ENCODE data around the gene CASS4. TPM values are rescaled to one million over a fixed set of nuclear protein-coding genes. Genes with fewer than 3 reads are reported as not detected.

The CASS4 gene
- polyA plus RNA-seq, 3 donors from 2014 or later, result 3.2 to 5.5 (median 3.5) TPM

DNA sequence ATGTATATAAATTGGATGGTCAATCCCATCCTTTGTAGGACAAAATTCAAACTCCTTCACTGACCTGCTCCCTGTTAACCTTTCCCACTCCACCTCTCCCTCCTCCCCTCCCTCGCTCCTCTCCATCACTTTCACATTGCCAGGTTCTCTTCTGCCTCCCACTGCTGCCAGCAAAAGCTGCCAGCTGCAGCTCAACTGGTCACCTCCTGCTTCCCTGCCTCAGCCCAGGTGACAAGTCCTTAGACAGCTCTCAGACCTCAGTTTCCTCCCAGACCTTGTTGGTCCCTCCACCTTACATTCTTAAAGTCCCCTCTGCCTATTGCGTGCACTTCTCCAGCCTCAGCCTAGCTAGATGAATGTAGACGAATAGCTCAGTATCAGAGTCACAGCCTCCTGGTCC is 33.1 kb downstream of the CASS4 start:
- Mint-ChIP-seq H3K36me3 (peaks cover 5 to 23% (median 15%) of the 10 kb centered on the region in 3 donors), H3K27me3 (ENCODE audit: low read depth in 3 of 3) (peaks cover 0 to 8% (median 2%) of the 10 kb centered on the region in 3 donors), H3K4me1 (peaks cover 25 to 29% of the 10 kb centered on the region in 2 donors), H3K27ac (peak overlapping the region in 3 of 6 donors; percentile 13 to 71 (median 53)), H3K4me3 (no peak overlapping the region), H3K9me3 (no peaks in the 10 kb centered on the region)
- no peak for DNase-seq

DNA sequence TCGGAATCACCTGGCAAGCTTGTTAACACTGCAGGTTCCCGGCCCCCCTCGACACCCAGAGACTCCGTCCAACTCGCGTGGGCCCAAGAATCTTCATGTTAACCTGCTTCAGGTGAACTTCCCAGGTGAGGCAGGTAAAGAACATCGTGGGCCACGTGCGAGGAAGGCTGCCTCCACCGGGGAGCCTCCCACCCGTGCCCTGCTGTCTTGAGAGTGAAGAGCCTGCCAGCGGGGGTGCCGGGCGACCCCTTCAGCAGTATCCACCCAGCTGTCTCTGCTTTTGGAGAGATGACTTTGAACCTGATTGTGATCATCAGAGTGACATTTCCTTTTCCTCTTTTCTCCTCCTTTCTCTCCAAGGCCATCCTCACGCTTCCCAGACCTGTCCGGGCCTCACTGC is 33.5 kb downstream of the CASS4 start:
- peak overlapping the region in 1 of 6 donors; percentile 40 for H3K27ac Mint-ChIP-seq
- peaks cover 0 to 7% (median 2%) of the 10 kb centered on the region in 3 donors for H3K27me3 Mint-ChIP-seq (ENCODE audit: low read depth in 3 of 3)
- no peak overlapping the region for H3K4me3 Mint-ChIP-seq
- no peaks in the 10 kb centered on the region for H3K9me3 Mint-ChIP-seq
- peaks cover 5 to 23% (median 15%) of the 10 kb centered on the region in 3 donors for H3K36me3 Mint-ChIP-seq
- peaks cover 21 to 25% of the 10 kb centered on the region in 2 donors for H3K4me1 Mint-ChIP-seq
- DNase-seq, result no peak

DNA sequence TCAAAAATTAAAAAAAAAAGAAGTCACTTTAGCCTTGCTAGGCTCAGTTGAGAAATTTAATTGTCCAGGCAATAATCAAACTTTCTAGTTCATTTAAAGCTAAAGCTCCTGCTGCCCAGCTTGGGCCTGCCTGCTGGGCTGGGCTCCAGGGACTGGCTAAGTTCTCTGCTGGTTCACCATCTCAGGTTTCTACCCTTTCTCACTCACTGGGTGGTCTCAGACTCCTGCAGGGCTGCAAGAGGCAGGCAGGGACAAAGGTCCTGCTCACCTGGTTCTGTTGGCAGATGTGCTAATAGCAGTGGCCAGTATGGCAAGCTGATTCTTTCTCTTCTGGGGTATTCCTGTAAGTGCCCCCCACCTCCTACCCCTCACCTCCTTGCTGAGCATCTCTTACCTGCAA is 35.2 kb downstream of the CASS4 start:
- no peaks in the 10 kb centered on the region for H3K9me3 Mint-ChIP-seq
- no peak overlapping the region for H3K4me3 Mint-ChIP-seq
- H3K36me3 Mint-ChIP-seq, result peaks cover 13 to 37% (median 28%) of the 10 kb centered on the region in 3 donors
- H3K4me1 Mint-ChIP-seq, result peaks cover 8 to 14% of the 10 kb centered on the region in 2 donors
- no peak overlapping the region for H3K27ac Mint-ChIP-seq
- no peak for DNase-seq
- H3K27me3 Mint-ChIP-seq (ENCODE audit: low read depth in 3 of 3), result peaks cover 0 to 2% (median 1%) of the 10 kb centered on the region in 3 donors

DNA sequence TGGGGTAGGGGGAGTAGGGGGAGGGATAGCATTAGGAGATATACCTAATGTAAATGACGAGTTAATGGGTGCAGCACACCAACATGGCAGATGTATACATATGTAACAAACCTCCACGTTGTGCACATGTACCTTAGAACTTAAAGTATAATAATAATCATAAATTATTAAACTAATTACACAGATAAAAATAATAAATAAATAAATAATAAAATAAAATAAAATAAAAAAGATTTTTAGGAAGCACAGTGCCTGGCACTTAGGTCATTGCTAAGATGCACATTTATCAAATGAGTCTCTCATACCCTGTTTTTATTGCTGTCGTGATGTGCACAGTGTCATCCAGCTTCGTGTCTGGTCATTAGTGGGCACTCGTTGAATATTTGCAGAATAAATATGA is 37.4 kb downstream of the CASS4 start:
- Mint-ChIP-seq H3K9me3 (no peaks in the 10 kb centered on the region), H3K27ac (no peak overlapping the region), H3K4me3 (no peak overlapping the region), H3K36me3 (peaks cover 13 to 38% (median 33%) of the 10 kb centered on the region in 3 donors), H3K4me1 (peaks cover 2 to 3% of the 10 kb centered on the region in 2 donors), H3K27me3 (ENCODE audit: low read depth in 3 of 3) (peaks cover 0 to 2% (median 1%) of the 10 kb centered on the region in 3 donors)
- no peak for DNase-seq

DNA sequence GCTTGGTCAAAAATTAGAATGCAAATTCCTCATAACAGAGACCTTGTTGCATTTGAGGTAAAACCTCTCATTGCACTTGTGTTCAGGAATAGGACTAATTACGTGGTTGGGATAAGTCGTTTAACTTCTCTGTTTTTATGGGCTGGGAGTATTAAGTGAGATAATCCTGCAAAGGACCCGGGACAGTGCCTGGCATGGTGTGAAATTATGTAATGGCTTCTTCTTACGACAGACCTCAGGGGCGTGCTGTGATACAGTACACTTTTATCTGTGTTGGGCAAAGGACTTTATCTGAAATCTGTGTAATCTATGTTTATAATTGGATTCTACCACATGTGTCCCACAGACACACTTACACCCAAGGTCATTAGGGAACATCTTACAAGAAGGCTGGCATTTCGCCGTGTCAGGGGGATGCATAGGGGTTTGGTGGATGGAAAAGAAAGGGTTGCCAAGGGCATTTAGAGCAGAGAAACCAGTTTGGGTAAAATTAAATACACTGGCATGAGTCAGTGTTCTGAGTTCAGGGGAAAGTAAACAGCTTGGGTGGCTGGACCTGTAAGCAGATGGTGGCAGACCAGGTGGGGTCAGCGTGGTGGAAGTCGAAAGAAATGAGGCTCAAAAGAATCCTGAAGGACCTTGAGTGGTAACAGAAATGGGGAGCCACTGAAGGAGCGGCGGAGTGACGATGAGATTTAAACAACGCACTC is 39.2 kb downstream of the CASS4 start:
- Mint-ChIP-seq H3K27ac (no peak overlapping the region), H3K4me3 (no peak overlapping the region)
- DNase-seq, result no peak

DNA sequence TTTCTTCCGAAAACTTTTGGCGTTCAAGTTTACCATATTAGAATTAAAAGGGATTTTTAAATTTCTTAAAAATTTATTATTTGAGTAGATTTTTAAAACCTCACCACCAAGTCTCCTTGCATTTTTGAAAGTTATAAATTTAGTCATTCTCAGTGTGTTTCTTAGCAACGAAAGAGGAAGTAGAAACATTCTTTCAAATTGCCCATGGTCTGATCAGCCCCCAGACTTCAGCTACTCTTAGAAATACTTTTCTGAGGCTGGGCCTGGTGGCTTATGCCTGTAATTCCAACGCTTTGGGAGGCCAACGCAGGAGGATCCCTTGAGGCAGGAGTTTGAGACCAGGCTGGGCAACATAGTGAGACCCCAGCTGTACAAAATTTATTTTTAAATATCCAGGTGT is 41.3 kb downstream of the CASS4 start:
- Mint-ChIP-seq H3K36me3 (peaks cover 12 to 35% (median 29%) of the 10 kb centered on the region in 3 donors), H3K4me1 (peaks cover 6 to 10% of the 10 kb centered on the region in 2 donors), H3K27ac (no peak overlapping the region), H3K27me3 (ENCODE audit: low read depth in 3 of 3) (peaks cover 0 to 3% (median 1%) of the 10 kb centered on the region in 3 donors), H3K9me3 (no peaks in the 10 kb centered on the region), H3K4me3 (no peak overlapping the region)
- no peak for DNase-seq

More for the DNA sequence above, 39.2 kb downstream of the CASS4 start:
- Mint-ChIP-seq H3K9me3 (no peaks in the 10 kb centered on the region), H3K36me3 (peaks cover 13 to 29% (median 29%) of the 10 kb centered on the region in 3 donors), H3K4me1 (peaks cover 8 to 10% of the 10 kb centered on the region in 2 donors), H3K27me3 (ENCODE audit: low read depth in 3 of 3) (peaks cover 0 to 1% (median 1%) of the 10 kb centered on the region in 3 donors)

DNA sequence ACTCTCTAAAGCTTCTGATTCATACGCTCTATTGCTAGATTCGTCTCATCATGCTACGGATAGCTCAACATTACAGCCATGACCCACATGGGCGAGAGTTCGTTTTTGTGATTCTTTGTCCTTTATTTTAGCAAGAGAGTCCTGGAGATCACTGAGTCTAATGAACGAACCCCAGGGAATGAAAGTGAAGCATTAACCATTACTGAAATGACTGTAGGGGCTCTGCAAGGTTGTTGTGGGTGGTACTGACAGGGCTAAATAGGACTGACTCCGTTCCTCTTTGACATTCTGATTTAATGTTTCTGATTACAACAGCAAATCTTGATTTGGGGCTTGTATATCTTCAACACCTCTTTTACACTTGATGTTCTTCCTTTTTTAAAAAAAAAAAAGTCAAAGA is 42.7 kb downstream of the CASS4 start:
- Mint-ChIP-seq H3K4me3 (no peak overlapping the region), H3K27ac (peak overlapping the region in 3 of 6 donors; percentile 1 to 37 (median 24))

DNA sequence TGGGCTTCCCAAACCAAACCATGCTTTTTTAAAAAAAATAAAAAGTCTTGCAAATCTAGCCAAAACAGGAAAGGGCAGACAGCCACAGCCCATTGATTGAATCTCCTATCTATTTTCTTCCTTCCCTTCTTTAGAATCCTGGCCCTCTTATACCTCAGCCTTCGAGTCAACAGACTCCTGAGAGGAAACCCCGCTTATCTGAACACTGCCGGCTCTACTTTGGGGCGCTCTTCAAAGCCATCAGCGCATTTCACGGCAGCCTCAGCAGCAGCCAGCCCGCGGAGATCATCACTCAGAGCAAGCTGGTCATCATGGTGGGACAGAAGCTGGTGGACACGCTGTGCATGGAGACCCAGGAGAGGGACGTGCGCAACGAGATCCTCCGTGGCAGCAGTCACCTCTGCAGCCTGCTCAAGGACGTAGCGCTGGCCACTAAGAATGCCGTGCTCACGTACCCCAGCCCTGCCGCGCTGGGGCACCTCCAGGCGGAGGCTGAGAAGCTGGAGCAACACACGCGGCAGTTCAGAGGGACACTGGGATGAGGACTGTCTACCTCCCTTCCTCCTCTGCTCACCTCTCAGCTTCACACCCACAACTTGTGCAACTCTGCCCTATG is 46.3 kb downstream of the CASS4 start:
- Mint-ChIP-seq H3K36me3 (peaks cover 0 to 9% (median 6%) of the 10 kb centered on the region in 3 donors), H3K27ac (no peak overlapping the region), H3K4me3 (no peak overlapping the region), H3K27me3 (ENCODE audit: low read depth in 3 of 3) (peaks cover 2 to 6% (median 3%) of the 10 kb centered on the region in 3 donors), H3K9me3 (no peaks in the 10 kb centered on the region), H3K4me1 (peaks cover 42 to 53% of the 10 kb centered on the region in 2 donors)
- no peak for DNase-seq

More for the DNA sequence above, 42.7 kb downstream of the CASS4 start:
- H3K4me1 Mint-ChIP-seq, result peaks cover 10 to 17% of the 10 kb centered on the region in 2 donors
- H3K9me3 Mint-ChIP-seq, result no peaks in the 10 kb centered on the region
- peaks cover 8 to 30% (median 24%) of the 10 kb centered on the region in 3 donors for H3K36me3 Mint-ChIP-seq
- H3K27me3 Mint-ChIP-seq (ENCODE audit: low read depth in 3 of 3), result peaks cover 0 to 3% (median 2%) of the 10 kb centered on the region in 3 donors
- no peak for DNase-seq

DNA sequence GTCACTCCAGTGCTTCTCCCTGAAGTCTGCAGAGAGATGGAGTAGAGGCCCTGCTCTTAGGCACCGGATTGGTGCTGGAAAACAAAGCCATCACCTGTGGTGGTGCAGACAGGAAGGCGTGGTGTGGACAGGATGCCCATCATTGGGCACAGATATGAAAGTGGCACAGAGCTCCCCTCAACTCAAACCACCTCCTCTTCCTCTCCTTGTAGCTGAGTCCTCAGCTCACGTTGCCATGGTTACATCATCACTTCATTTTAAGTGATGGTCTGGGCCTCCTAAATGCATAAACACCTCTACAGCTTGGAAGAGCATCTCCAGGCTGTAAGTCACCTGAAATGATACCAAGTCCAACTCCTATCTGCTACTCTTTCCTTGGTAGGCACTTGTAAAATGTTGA is 48.4 kb downstream of the CASS4 start:
- no peaks in the 10 kb centered on the region for H3K9me3 Mint-ChIP-seq
- peaks cover 0 to 9% (median 6%) of the 10 kb centered on the region in 3 donors for H3K36me3 Mint-ChIP-seq
- H3K4me3 Mint-ChIP-seq, result peak overlapping the region; percentile 12 to 48 (median 27)
- H3K27ac Mint-ChIP-seq, result peak overlapping the region; percentile 83 to 92 (median 88)
- H3K4me1 Mint-ChIP-seq, result peaks cover 51 to 60% of the 10 kb centered on the region in 2 donors
- peaks cover 6 to 16% (median 7%) of the 10 kb centered on the region in 3 donors for H3K27me3 Mint-ChIP-seq (ENCODE audit: low read depth in 3 of 3)
- DNase-seq, result peak; percentile 65 to 72 (median 72)

DNA sequence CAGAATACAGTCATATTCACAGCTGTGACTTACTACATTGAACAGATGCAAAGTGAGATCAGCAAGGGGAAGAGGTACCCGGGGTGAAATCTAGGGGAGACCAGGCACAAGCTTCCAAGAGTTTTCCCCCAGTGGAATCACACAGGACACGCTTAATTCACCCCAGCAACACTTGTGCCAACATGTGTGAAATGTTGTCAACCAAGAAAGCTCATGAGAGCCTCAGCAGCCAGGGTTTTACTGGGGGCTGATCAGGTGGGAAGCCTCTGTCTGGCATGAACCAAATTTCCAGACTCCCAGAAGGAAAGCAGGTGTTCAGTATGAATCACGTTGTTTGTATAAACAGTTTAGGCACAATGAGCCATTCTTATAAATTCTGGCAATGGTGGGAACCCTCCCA is 49.5 kb downstream of the CASS4 start:
- Mint-ChIP-seq H3K27ac (peak overlapping the region in 5 of 6 donors; percentile 5 to 92 (median 89)), H3K36me3 (peaks cover 0 to 9% (median 6%) of the 10 kb centered on the region in 3 donors), H3K27me3 (ENCODE audit: low read depth in 3 of 3) (peaks cover 6 to 16% (median 7%) of the 10 kb centered on the region in 3 donors), H3K4me1 (peaks cover 51 to 60% of the 10 kb centered on the region in 2 donors), H3K4me3 (peak overlapping the region in 1 of 5 donors; percentile 10), H3K9me3 (no peaks in the 10 kb centered on the region)
- no peak for DNase-seq

DNA sequence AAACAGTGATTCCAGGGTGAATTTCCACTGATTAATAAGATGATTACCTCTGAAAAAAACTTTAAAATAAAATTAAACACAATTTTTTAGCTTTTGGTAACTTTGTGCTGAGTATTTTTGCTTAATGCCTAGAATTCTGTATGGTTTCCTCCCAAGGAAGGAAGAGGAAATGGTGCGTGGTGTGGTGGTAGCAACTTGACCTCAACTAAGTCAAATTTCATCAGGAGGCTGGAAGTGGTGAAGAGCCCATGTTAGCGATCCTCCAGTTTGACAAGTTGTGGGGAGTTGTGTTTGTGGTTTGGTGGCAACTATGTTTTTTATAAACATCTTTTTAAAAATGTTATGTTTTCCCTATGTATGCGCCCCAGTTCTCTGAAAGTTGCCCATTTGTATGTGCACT is 51.4 kb downstream of the CASS4 start:
- Mint-ChIP-seq H3K27ac (peak overlapping the region; percentile 65 to 93 (median 80)), H3K36me3 (no peaks in the 10 kb centered on the region), H3K4me1 (peaks cover 55 to 65% of the 10 kb centered on the region in 2 donors), H3K27me3 (ENCODE audit: low read depth in 3 of 3) (peaks cover 9 to 21% (median 12%) of the 10 kb centered on the region in 3 donors), H3K4me3 (peak overlapping the region; percentile 67 to 85 (median 82)), H3K9me3 (no peaks in the 10 kb centered on the region)
- peak; percentile 74 to 80 (median 79) for DNase-seq

DNA sequence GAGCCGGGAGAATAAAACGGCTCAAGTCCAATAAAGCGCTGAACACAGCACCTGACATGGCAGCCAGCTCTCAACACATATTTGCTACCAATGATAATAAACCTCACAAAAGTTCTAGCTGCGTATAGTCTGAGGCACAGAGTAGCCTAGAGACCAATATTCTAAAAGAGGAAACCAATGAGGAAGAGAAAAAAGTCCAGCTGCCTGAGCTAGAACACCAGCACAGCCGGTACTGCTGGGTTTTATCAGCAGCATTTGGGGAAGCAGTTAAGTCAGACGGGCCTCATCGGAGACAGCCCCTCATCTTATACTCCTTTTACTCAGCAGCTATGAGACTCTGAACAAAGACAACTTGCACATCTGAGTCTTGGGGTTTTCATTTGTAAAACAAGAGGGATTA is 53.9 kb downstream of the CASS4 start:
- DNase-seq, result no peak

DNA sequence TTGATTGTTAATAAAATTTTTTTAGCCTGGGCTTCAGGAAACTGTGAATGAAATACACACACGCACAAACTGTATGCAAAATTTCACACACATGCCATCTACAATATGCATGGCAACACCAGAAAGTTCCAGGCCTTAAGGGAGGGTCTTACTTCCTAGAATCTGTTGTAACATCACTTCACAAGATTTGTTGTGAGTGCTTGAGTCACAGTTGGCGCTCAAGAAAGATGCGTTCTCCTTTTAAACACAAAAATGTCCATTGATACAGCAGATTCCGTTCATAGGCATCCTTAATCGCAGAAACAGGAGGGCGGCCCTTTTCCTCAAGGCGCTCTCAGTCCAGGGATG is 55.9 kb downstream of the CASS4 start:
- Mint-ChIP-seq H3K9me3 (no peaks in the 10 kb centered on the region), H3K27me3 (ENCODE audit: low read depth in 3 of 3) (peaks cover 11 to 24% (median 15%) of the 10 kb centered on the region in 3 donors), H3K36me3 (no peaks in the 10 kb centered on the region), H3K27ac (peak overlapping the region; percentile 99 to 100 (median 99)), H3K4me3 (peak overlapping the region; percentile 96 to 100 (median 98)), H3K4me1 (peaks cover 51 to 53% of the 10 kb centered on the region in 2 donors)
- no peak for DNase-seq

More for the DNA sequence above, 53.9 kb downstream of the CASS4 start:
- no peaks in the 10 kb centered on the region for H3K36me3 Mint-ChIP-seq
- peak overlapping the region in 5 of 6 donors; percentile 10 to 75 (median 34) for H3K27ac Mint-ChIP-seq
- no peaks in the 10 kb centered on the region for H3K9me3 Mint-ChIP-seq
- H3K4me1 Mint-ChIP-seq, result peaks cover 68 to 71% of the 10 kb centered on the region in 2 donors
- H3K4me3 Mint-ChIP-seq, result no peak overlapping the region
- peaks cover 11 to 26% (median 15%) of the 10 kb centered on the region in 3 donors for H3K27me3 Mint-ChIP-seq (ENCODE audit: low read depth in 3 of 3)

Measured in immature natural killer cell (primary cell).